Posterior vena cava (tissue), 2 donors: Measurements from ENCODE around the gene NBR1. TPM values are rescaled to one million over a fixed set of nuclear protein-coding genes. Genes with fewer than 3 reads are reported as not detected.
A peak's percentile ranks its signal among the peaks of the same experiment; 100 is the strongest.
"Not testable (repeated sequence)": the region's sequence is repeated elsewhere in the genome, so short reads cannot be mapped to it uniquely, and the experiment has no call there.

Experiments
- DNase-seq: peaks from one replicate; pipeline ENCODE4 v3.0.0-alpha.2; 2020; ENCODE audit warnings: low spot score
- intact Hi-C, 2 donors: fragments of 100-400 bp; cut with DNase I; formaldehyde crosslinking; loops; one replicate each; pipeline versions ENCODE4 v1.14.1 to v1.14.2; 2022 to 2023
- long read RNA-seq, 2 donors: library from polyadenylated mRNA; unstranded; transcript quantifications; one replicate each; pipeline ENCODE4 v2.0.0, GENCODE V29; 2020 to 2021
- total RNA-seq, 2 donors: library from RNA; stranded (reverse); fragmentation: NEBNext Ultra II Directional; extraction: Animal tissue kit (Norgen Biotek cat#: 25700); gene quantifications; one replicate each; pipeline ENCODE4 v1.2.1, GENCODE V29; 2021
- donor health status: DM: yes; HTN: yes; CAD: no.
- donor health status: DM: yes; HTN: yes; CAD: no.

NBR1 gene, protein sequence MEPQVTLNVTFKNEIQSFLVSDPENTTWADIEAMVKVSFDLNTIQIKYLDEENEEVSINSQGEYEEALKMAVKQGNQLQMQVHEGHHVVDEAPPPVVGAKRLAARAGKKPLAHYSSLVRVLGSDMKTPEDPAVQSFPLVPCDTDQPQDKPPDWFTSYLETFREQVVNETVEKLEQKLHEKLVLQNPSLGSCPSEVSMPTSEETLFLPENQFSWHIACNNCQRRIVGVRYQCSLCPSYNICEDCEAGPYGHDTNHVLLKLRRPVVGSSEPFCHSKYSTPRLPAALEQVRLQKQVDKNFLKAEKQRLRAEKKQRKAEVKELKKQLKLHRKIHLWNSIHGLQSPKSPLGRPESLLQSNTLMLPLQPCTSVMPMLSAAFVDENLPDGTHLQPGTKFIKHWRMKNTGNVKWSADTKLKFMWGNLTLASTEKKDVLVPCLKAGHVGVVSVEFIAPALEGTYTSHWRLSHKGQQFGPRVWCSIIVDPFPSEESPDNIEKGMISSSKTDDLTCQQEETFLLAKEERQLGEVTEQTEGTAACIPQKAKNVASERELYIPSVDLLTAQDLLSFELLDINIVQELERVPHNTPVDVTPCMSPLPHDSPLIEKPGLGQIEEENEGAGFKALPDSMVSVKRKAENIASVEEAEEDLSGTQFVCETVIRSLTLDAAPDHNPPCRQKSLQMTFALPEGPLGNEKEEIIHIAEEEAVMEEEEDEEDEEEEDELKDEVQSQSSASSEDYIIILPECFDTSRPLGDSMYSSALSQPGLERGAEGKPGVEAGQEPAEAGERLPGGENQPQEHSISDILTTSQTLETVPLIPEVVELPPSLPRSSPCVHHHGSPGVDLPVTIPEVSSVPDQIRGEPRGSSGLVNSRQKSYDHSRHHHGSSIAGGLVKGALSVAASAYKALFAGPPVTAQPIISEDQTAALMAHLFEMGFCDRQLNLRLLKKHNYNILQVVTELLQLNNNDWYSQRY
- total RNA-seq = 10 to 100 TPM; 64.7 to 69.1 TPM
- long read RNA-seq, donor 1, partial matches to known transcripts = 10 of 25 reads
- long read RNA-seq, donor 1, other reads (novel, unspliced or antisense) = 15 of 25 reads
- long read RNA-seq, donor 2, partial matches to known transcripts = 22 of 28 reads
- long read RNA-seq, donor 2, other reads (novel, unspliced or antisense) = 5 of 28 reads

DNA sequence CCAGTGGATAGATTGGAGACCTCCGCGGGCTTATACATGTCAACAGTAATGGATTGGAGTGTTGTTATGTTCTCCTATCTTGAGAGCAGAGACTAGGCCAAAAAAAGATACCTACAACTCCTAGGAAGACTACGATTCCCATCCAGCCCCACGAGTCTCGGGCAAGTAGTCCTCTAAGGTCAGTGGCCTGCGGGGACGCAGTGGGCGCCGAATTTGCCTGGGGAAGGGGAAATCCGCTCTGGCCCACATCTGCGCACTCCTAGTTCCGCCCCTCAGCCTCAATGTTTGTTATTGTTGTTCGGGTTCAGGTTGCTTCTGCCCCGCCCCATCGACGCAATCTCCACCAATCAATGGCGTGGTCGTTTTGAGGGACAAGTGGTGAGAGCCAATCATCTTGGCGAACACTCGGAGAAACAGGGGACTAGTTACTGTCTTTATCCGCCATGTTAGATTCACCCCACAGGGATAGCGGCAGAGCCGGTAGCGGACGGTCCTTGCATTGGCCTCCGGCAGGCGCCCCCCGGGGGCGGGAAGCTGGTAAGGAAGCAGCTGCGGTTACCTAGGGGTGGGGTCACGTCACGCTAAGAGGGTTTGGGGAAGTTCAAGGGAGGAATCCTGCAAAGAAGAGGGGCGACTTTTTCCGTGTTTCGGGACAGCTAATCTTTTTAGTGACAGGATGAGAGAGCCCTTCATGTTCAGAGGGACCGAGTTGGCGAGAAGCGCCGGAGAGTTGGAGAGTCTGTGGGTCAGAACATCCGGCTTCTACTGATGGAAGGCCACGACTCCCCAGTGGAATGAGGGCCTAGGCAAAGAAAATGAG lies at the start of gene NBR1:
TSS of gene NBR1 (plus strand) at position 449 of the 820 bp plus-strand sequence. CDS start 4,586 bp downstream, outside the sequence.
- intact Hi-C loops = loop anchor here (10.0 kb wide), 2 partner anchors 146 to 156 kb away; partner anchors contain the start of genes RND2 (in 1 of the 2) and VAT1 (in 1 of the 2)
- DNase-seq = peak; percentile 97

DNA sequence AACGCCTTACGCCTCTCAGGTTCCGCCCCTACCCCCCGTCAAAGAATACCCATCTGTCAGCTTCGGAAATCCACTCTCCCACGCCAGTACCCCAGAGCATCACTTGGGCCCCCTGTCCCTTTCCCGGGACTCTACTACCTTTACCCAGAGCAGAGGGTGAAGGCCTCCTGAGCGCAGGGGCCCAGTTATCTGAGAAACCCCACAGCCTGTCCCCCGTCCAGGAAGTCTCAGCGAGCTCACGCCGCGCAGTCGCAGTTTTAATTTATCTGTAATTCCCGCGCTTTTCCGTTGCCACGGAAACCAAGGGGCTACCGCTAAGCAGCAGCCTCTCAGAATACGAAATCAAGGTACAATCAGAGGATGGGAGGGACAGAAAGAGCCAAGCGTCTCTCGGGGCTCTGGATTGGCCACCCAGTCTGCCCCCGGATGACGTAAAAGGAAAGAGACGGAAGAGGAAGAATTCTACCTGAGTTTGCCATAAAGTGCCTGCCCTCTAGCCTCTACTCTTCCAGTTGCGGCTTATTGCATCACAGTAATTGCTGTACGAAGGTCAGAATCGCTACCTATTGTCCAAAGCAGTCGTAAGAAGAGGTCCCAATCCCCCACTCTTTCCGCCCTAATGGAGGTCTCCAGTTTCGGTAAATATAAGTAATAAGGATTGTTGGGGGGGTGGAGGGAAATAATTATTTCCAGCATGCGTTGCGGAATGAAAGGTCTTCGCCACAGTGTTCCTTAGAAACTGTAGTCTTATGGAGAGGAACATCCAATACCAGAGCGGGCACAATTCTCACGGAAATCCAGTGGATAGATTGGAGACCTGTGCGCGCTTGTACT lies 45.7 kb upstream of the NBR1 start, which contains the start of gene BRCA1:
TSS of gene BRCA1 (minus strand) at position 232 of the 834 bp plus-strand sequence. CDS start 1,268 bp downstream, outside the sequence.
- intact Hi-C loops = loop anchor here in 1 of 2 donors (5.0 kb wide), 1 partner anchor 103 kb away; the partner anchor contains the start of gene VAT1
- DNase-seq = peak; percentile 97

DNA sequence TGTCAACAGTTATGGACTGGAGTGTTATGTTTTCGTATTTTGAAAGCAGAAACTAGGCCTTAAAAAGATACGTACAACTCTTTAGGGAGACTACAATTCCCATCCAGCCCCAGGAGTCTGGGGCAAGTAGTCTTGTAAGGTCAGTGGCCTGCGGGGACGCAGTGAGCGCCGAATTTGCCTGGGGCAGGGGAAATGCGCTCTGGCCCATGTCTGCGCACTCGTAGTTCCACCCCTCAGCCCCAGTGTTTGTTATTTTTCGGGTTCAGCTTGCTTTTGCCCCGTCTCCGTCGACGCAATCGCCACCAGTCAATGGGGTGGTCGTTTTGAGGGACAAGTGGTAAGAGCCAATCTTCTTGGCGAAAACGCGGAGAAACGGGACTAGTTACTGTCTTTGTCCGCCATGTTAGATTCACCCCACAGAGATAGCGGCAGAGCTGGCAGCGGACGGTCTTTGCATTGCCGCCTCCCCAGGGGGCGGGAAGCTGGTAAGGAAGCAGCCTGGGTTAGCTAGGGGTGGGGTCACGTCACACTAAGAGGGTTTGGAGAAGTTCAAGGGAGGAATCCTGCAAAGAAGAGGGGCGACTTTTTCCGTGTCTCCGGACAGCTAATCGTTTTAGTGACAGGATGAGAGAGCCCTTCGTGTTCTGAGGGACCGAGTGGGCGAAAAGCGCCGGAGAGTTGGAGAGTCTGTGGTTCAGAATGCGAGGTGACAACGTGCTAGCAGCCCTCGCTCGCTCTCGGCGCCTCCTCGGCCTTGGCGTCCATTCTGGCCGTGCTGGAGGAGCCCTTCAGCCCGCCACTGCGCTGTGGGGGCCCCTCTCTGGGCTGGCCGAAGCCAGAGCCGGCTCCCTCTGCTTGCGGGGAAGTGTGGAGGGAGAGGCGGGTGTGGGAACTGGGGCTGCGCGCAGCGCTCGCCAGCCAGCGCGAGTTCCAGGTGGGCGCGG lies 44.8 kb upstream of the NBR1 start:
- no peak for DNase-seq
- intact Hi-C loops = loop anchor here in 1 of 2 donors (5.0 kb wide), 1 partner anchor 104 kb away; the partner anchor contains the start of gene VAT1

DNA sequence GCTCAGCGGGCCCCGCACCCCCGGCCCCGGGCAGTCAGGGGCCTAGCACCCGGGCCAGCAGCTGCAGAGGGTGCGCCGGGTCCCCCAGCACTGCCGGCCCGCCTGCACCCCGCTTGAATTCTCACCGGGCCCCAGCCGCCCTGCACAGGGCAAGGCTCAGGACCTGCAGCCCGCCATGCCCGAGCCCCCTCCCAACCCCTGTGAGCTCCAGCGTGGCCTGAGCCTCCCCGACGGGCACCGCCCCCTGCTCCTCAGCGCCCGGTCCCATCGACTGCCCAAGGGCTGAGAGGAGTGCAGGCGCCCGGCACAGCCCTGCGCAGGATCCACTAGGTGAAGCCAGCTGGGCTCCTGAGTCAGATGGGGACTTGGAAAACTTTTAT lies 44.1 kb upstream of the NBR1 start:
- intact Hi-C loops = loop anchor here in 1 of 2 donors (5.0 kb wide), 1 partner anchor 105 kb away; the partner anchor contains the start of gene VAT1
- no peak for DNase-seq

DNA sequence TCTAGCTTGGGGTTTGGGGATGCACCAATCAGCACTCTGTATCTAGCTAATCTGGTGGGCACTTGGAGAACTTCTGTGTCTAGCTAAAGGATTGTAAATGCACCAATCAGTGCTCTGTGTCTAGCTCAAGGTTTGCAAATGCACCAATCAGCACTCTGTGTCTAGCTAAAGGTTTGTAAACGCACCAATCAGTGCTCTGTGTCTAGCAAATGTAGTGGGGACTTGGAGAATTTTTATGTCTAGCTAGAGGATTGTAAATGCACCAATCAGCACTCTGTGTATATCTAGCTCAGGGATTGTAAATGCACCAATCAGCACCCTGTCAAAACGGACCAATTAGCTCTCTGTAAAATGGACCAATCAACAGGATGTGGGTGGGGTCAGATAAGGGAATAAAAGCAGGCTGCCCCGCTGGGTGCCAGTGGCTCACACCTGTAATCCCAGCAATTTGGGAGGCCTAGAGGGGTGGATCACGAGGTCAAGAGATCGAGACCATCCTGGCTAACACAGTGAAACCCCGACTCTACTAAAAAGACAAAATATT lies 43.6 kb upstream of the NBR1 start:
- not testable (repeated sequence) for DNase-seq
- intact Hi-C loops = loop anchor here in 1 of 2 donors (5.0 kb wide), 1 partner anchor 105 kb away; the partner anchor contains the start of gene VAT1

DNA sequence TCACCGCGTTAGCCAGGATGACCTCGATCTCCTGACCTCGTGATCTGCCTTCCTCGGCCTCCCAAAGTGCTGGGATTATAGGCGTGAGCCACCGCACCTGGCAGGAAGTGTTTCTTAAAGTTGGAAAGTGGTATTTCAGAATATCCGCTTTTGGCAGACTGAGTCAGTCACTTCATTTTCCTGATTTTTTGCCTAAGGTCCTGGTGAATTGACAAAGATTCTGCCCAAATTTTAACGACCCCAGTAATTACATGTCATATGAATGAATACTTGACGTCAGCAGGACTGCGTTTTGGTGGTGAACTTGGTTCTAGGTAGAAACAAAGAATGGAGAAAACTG lies 41.4 kb upstream of the NBR1 start:
- intact Hi-C loops = loop anchor here in 1 of 2 donors (5.0 kb wide), 1 partner anchor 107 kb away; the partner anchor contains the start of gene VAT1
- no peak for DNase-seq

DNA sequence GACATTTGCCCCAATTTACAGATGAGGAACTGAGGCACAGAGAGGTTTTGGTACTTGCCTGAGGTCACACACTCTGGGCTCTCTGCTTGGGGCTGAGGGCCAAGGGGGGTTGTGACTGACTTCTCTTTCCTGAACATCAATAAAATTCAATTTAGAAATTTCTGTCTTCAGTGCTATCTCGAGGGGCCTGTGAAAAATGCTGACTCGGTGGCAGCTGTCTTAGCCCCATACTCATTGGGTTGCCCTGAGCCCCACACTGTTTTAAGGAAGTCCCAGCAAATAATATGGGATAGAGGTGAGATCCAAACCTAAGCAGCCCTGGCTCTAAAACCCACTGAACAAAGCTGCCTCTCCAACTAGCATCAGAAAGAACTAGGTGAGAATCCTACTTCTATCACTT lies 38.9 kb upstream of the NBR1 start:
- intact Hi-C loops = no loop called here
- DNase-seq = no peak

DNA sequence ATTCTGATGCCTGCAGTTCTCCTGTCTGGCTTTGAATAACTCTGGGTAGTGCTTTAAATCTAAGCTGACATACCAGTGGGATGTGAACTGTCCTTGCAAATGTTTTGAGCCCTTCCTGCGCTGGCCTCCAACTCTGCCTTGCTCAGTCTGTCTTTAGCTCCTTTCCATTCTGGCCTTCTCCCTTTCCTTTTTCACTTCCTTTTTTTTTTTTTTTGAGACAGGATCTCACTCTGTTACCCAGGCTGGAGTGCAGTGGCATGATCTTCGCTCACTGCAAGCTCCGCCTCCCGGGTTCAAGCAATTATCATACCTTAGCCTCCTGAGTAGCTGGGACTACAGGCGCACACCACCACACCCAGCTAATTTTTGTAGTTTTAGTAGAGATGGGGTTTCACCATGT lies 37.6 kb upstream of the NBR1 start:
- DNase-seq, intact Hi-C loops: not testable (repeated sequence)

DNA sequence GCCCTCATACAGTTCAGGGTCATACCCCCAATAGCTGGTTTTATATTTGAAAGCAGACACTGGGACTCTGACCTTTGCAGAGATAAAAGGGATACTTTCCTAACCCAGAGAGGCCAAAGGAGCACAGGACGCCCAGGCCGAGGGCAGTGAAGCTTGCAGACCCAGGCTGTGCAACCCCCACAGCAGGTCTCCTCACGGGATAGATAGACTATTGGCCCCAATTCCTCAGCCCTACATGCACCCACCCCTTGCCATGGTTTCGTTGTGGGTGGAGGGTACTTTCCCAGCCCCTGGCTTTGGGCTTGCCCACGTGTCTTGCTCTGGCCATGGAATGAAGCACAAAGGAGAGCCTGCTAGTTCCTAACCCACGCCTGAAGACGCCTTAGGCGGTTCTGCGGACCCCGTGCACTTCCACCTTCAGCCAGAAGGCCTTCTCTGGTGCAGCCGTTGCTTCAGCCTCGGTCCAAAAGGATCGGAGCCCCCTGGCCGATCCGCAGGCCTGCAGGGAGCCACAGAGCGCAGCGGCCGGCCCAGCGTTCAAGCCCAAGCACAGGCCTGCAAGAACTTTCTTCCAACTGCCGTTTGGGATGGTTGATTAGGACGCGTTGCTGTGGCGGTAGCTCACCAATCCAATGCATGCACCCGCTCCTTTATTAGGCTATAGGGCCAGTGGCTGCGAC lies 36.1 kb upstream of the NBR1 start:
- no peak for DNase-seq
- intact Hi-C loops = no loop called here

DNA sequence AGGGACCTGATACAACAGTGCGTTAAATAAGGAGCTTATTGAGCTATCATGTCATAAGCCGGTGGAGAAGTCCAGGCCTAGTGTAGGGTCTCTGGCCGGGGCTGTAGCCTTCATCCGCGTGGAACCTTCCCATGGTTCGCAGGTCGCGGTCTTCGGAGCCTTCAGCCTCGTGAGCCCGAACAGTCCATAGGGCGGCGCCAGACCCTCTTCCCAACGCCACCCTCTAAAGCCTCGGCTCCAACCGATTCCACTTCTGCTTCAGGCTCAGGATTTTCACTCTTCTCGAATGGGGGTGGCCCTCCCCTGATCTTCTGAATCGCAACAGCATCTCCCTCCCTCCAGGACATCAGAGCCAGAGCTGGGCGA lies 35.6 kb upstream of the NBR1 start:
- intact Hi-C loops = no loop called here
- no peak for DNase-seq

DNA sequence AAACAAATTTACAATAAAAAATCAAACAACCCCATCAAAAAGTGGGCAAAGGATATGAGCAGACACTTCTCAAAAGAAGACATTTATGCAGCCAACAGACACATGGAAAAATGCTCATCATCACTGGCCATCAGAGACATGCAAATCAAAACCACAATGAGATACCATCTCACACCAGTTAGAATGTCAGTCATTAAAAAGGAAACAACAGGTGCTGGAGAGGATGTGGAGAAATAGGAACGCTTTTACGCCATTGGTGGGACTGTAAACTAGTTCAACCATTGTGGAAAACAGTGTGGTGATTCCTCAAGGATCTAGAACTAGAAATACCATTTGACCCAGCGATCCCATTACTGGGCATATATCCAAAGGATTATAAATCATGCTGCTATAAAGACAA lies 34.4 kb upstream of the NBR1 start:
- intact Hi-C loops, DNase-seq: not testable (repeated sequence)

DNA sequence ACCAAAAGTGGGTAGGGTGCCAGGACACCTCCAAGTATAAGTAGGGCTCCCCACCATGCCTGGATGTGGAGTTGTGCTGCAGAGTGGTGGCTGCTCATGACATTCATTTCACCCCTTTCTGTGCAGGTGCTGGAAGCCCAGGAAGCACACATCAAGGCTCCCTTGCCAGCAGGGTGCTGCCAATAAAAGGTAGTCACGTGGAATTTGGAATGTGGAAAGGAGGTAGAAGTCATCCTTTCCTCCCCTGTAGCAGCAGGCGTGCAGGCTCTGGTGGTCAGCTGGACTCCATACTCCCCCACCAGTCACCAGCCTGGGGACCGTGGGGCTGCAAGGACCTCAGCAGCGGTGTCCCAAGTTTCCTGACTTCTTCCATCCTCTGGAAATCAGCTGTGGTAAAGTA lies 32.5 kb upstream of the NBR1 start:
- DNase-seq, intact Hi-C loops: not testable (repeated sequence)

DNA sequence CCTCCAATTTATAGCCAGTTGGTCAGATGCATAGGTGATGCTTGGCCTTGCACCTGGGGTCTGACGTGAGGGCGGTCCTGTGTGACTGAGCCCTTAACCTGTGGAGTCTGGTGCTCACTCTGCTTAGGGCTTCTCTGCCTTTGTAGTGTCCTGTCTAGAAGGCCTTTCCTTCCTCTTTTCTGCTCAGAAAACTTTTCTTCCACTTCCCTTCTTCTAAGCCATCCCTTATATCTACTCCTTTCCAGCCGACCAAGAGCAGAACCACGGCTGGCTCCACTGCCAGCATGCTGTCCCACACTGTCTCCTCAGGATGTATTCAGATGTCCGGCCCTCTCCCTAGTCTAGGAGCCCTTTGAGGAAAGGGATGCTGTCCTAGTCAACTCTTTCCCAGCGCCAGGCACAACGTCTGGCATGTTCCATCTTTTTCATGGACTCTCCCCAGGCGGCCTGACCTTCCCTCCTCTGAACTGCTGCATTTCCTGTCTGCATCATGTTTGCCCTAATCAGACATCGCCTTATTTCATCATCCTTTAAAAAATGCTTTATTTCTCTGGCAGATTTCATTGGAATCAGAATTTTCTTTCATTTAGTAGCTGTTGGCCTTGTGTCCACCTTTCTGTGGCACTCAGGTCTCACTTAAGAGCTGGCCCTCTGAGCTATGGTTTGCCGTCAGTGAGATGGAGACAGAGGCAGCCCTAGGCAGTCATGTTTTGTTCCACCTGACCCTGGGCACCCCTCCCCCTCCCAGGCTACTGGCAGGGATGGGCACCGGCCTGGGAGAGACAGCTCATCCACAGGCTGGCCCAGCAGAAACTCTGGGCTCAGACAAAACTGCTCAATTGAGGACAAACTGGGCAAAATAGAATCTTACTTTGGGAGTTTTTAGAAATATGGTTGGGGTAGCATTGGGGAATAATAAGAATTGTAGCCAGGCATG lies 30.4 kb upstream of the NBR1 start:
- intact Hi-C loops = no loop called here

DNA sequence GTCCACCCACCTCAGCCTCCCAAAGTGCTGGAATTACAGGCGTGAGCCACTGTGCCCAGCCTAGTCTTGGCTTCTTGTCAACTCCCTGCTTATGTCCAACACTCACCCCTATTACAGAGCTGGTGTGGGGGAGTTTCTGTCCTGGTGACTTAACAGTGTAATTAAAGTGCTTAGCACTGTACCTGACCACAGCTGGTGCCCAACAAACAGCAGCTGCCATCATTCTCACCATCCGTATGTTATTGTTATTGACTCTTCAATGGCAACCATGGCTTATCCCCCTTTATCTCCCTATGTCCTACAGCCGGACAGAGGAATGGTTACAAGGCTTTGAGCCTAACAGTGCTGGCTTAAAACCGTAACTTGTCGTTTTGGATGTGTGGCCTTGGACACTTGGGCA lies 28.9 kb upstream of the NBR1 start:
- intact Hi-C loops = no loop called here
- DNase-seq = no peak

More for the DNA sequence above, 30.4 kb upstream of the NBR1 start:
- no peak for DNase-seq

DNA sequence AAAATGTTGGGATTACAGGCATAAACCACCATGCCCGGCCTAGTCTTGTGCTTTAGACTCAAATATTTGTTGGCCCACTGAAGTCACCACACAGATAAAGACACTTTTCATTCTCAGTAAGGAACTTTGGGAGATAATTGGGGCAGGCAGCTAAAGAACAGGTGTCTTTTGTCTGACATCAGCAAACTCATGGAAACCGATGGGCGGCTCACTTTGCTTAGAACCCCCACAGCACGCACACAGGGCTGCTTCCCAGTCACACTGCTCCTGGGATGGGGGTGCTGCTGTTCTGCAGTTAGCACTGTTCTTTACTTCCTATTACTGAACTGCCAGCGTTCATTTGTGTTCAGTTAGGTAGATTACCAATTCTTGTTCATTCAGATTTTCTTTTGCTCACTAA lies 27.8 kb upstream of the NBR1 start:
- DNase-seq = no peak
- intact Hi-C loops = no loop called here
